Measurements from ENCODE around the gene TMEM178A.

TMEM178A gene

DNA sequence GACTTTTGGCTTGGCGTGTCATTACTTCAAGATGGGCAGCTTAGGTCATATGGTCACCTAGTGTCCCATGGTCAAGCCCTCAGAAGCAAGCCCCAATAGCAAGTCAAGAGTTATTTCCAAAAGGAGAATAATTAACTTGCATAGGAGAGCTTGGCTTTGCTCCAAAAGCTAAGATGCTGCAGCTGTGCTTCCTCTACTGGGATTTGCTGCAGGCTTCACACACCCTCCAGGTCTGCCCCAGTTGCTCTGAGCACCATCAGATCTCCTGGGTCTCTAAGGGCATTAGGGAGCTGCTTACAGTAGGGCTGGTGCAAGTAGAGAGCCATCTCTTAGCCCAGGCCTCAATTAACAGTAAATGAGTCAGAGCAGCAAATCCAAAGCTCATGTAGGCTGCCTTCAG lies 66.8 kb downstream of the TMEM178A start:
- Histone ChIP-seq H3K4me3 (ENCODE audit: low read depth, low read length) (no peak overlapping the region), H3K4me2 (ENCODE audit: low read length) (no peak overlapping the region), H3K27ac (ENCODE audit: low read depth, low read length) (no peak overlapping the region), H3K4ac (ENCODE audit: low read depth, low read length) (no peak overlapping the region), H2AFZ (ENCODE audit: insufficient read depth, low read length, poor library complexity) (no peak overlapping the region), H3K23ac (ENCODE audit: low read length) (no peak overlapping the region), H2BK12ac (ENCODE audit: low read length) (no peak overlapping the region), H2BK5ac (ENCODE audit: low read depth, low read length, poor library complexity) (no peak overlapping the region), H2AK5ac (ENCODE audit: low read length) (no peak overlapping the region), H4K8ac (ENCODE audit: low read depth, low read length) (no peak overlapping the region), H3K79me2 (ENCODE audit: control insufficient read depth, insufficient read depth, low read length, poor library complexity) (no peaks in the 10 kb centered on the region), H3K27me3 (ENCODE audit: insufficient read depth, low read length) (no peaks in the 10 kb centered on the region), H3K14ac (ENCODE audit: low read length) (no peak overlapping the region), H3K4me1 (ENCODE audit: control insufficient read depth in 1 of 2, insufficient read depth in 2 of 2, low read length in 2 of 2) (peaks cover 4 to 5% of the 10 kb centered on the region in 2 experiments), H3K79me1 (ENCODE audit: low read length) (peaks cover 6% of the 10 kb centered on the region), H2BK120ac (ENCODE audit: insufficient read depth, low read length, poor library complexity) (no peak overlapping the region), H3K9ac (ENCODE audit: low read length) (no peak overlapping the region), H3K36me3 (ENCODE audit: control insufficient read depth in 1 of 2, insufficient read depth in 2 of 2, low read length in 2 of 2) (peaks cover 0 to 13% of the 10 kb centered on the region in 2 experiments), H4K91ac (ENCODE audit: low read depth, low read length) (no peak overlapping the region), H3K18ac (ENCODE audit: low read length) (no peak overlapping the region), H4K12ac (ENCODE audit: low read depth, low read length) (no peak overlapping the region), H3K9me3 (ENCODE audit: insufficient read depth, low read depth, low read length) (peaks cover 3% of the 10 kb centered on the region)
- no CpG with 5 or more reads among the region's 1 CpG for WGBS (ENCODE audit: extremely low coverage, insufficient coverage, insufficient read length)
- DNase-seq, result no peak

DNA sequence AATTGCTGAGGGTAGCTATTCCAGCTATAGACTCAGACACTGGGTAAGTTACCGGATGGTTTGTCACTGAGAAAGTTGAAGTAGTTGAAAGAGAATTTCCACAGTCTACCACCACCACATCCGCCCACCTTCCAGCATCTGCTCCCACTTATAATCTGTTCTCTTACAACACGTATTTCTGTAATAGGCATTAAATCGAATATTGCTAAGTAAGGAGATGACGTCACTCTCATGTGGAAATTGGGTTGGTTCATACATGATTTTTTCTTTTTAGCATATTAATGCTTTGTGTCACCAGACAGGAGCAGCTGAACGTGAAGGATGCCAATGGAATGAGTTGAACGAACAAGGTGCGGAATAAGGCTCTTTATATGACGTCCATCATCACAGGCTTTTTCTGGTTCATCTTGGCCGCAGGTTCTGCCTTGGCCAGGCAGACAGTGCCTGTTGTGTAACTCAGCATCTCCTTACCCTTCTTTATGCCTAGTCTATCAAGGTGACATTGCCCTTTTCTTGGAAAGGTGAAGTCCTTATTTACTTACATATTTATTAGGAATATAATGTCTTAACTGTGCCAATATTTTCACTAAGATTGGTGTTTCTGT lies 67.5 kb downstream of the TMEM178A start:
- Histone ChIP-seq H3K14ac (ENCODE audit: low read length) (no peak overlapping the region), H2BK120ac (ENCODE audit: insufficient read depth, low read length, poor library complexity) (no peak overlapping the region), H3K9me3 (ENCODE audit: insufficient read depth, low read depth, low read length) (peaks cover 3% of the 10 kb centered on the region), H3K23ac (ENCODE audit: low read length) (no peak overlapping the region), H4K8ac (ENCODE audit: low read depth, low read length) (no peak overlapping the region), H2BK5ac (ENCODE audit: low read depth, low read length, poor library complexity) (no peak overlapping the region), H3K4me1 (ENCODE audit: control insufficient read depth in 1 of 2, insufficient read depth in 2 of 2, low read length in 2 of 2) (peaks cover 6 to 8% of the 10 kb centered on the region in 2 experiments), H2BK12ac (ENCODE audit: low read length) (no peak overlapping the region), H2AFZ (ENCODE audit: insufficient read depth, low read length, poor library complexity) (no peak overlapping the region), H3K9ac (ENCODE audit: low read length) (no peak overlapping the region), H3K36me3 (ENCODE audit: control insufficient read depth in 1 of 2, insufficient read depth in 2 of 2, low read length in 2 of 2) (peaks cover 0 to 13% of the 10 kb centered on the region in 2 experiments), H4K12ac (ENCODE audit: low read depth, low read length) (no peak overlapping the region), H3K4me3 (ENCODE audit: low read depth, low read length) (no peak overlapping the region), H3K27me3 (ENCODE audit: insufficient read depth, low read length) (no peaks in the 10 kb centered on the region), H3K27ac (ENCODE audit: low read depth, low read length) (no peak overlapping the region), H3K79me1 (ENCODE audit: low read length) (peaks cover 6% of the 10 kb centered on the region), H3K4ac (ENCODE audit: low read depth, low read length) (no peak overlapping the region), H3K79me2 (ENCODE audit: control insufficient read depth, insufficient read depth, low read length, poor library complexity) (no peaks in the 10 kb centered on the region), H4K91ac (ENCODE audit: low read depth, low read length) (no peak overlapping the region), H3K18ac (ENCODE audit: low read length) (no peak overlapping the region), H2AK5ac (ENCODE audit: low read length) (no peak overlapping the region), H3K4me2 (ENCODE audit: low read length) (no peak overlapping the region)
- WGBS (ENCODE audit: extremely low coverage, insufficient coverage, insufficient read length), result no CpG with 5 or more reads among the region's 10 CpGs
- DNase-seq, result peak in 1 of 2 donors; percentile 37

DNA sequence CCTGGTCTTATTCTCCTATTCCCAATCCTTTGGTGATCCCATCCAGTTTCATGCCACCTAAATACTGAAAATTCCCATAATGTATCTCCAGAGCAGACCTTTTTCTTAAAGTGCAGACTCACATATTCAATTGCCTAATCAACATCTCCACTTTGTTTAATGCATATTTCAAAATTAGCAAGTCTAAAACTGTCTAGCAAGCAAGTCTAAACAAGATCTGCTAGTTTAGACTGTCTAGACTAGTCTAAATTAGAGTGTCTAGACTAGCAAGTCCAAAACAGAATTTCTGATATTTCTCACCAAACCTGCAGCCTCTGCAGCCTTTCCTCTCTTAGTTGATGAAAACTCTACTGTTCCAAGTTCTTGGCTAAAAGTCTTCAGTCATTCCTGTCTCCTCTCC lies 68.7 kb downstream of the TMEM178A start:
- no peak overlapping the region for H3K4me2 ChIP-seq (ENCODE audit: low read length)
- peaks cover 10 to 13% of the 10 kb centered on the region in 2 experiments for H3K4me1 ChIP-seq (ENCODE audit: control insufficient read depth in 1 of 2, insufficient read depth in 2 of 2, low read length in 2 of 2)
- no peak overlapping the region for H4K8ac ChIP-seq (ENCODE audit: low read depth, low read length)
- peaks cover 2% of the 10 kb centered on the region for H3K79me1 ChIP-seq (ENCODE audit: low read length)
- H3K23ac ChIP-seq (ENCODE audit: low read length), result no peak overlapping the region
- H2AFZ ChIP-seq (ENCODE audit: insufficient read depth, low read length, poor library complexity), result no peak overlapping the region
- H3K79me2 ChIP-seq (ENCODE audit: control insufficient read depth, insufficient read depth, low read length, poor library complexity), result no peaks in the 10 kb centered on the region
- no peak overlapping the region for H3K18ac ChIP-seq (ENCODE audit: low read length)
- no peak overlapping the region for H2BK5ac ChIP-seq (ENCODE audit: low read depth, low read length, poor library complexity)
- no peak overlapping the region for H2BK12ac ChIP-seq (ENCODE audit: low read length)
- no peak overlapping the region for H3K4me3 ChIP-seq (ENCODE audit: low read depth, low read length)
- peaks cover 3% of the 10 kb centered on the region for H3K9me3 ChIP-seq (ENCODE audit: insufficient read depth, low read depth, low read length)
- no peaks in the 10 kb centered on the region for H3K27me3 ChIP-seq (ENCODE audit: insufficient read depth, low read length)
- no peak overlapping the region for H3K14ac ChIP-seq (ENCODE audit: low read length)
- H4K12ac ChIP-seq (ENCODE audit: low read depth, low read length), result no peak overlapping the region
- no peak overlapping the region for H3K27ac ChIP-seq (ENCODE audit: low read depth, low read length)
- peaks cover 0 to 13% of the 10 kb centered on the region in 2 experiments for H3K36me3 ChIP-seq (ENCODE audit: control insufficient read depth in 1 of 2, insufficient read depth in 2 of 2, low read length in 2 of 2)
- no peak overlapping the region for H3K9ac ChIP-seq (ENCODE audit: low read length)
- no peak overlapping the region for H2BK120ac ChIP-seq (ENCODE audit: insufficient read depth, low read length, poor library complexity)
- H3K4ac ChIP-seq (ENCODE audit: low read depth, low read length), result no peak overlapping the region
- peak in 1 of 2 donors; percentile 39 for DNase-seq
- H4K91ac ChIP-seq (ENCODE audit: low read depth, low read length), result no peak overlapping the region
- no peak overlapping the region for H2AK5ac ChIP-seq (ENCODE audit: low read length)

DNA sequence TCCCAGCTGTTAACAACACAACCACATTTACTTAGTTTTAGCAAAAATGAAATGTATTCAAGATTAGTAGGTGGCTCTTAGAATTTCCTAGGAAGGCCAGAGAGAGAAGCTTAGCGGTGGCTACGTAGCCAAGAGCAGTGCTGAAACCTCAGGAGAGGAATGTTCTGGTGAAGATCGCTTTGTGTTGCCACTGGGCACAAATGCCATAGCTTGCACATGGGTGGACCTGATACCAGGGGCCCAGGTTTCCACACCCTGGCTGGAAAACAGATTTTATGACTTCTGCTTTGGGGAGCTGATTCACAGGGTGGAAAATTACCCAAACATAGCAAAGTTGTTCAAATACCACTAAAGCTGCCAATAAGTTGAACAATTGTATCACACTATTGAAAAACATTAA lies 69.9 kb downstream of the TMEM178A start:
- no peak overlapping the region for H3K23ac ChIP-seq (ENCODE audit: low read length)
- H3K79me2 ChIP-seq (ENCODE audit: control insufficient read depth, insufficient read depth, low read length, poor library complexity), result no peaks in the 10 kb centered on the region
- no peak overlapping the region for H3K4ac ChIP-seq (ENCODE audit: low read depth, low read length)
- H2BK120ac ChIP-seq (ENCODE audit: insufficient read depth, low read length, poor library complexity), result no peak overlapping the region
- no peak overlapping the region for H4K12ac ChIP-seq (ENCODE audit: low read depth, low read length)
- no peaks in the 10 kb centered on the region for H3K79me1 ChIP-seq (ENCODE audit: low read length)
- no peak overlapping the region for H3K4me2 ChIP-seq (ENCODE audit: low read length)
- H3K18ac ChIP-seq (ENCODE audit: low read length), result no peak overlapping the region
- H3K4me3 ChIP-seq (ENCODE audit: low read depth, low read length), result no peak overlapping the region
- no peak overlapping the region for H2AFZ ChIP-seq (ENCODE audit: insufficient read depth, low read length, poor library complexity)
- no CpG with 5 or more reads among the region's 3 CpGs for WGBS (ENCODE audit: extremely low coverage, insufficient coverage, insufficient read length)
- no peak overlapping the region for H4K8ac ChIP-seq (ENCODE audit: low read depth, low read length)
- H3K27ac ChIP-seq (ENCODE audit: low read depth, low read length), result no peak overlapping the region
- peaks cover 0 to 13% of the 10 kb centered on the region in 2 experiments for H3K36me3 ChIP-seq (ENCODE audit: control insufficient read depth in 1 of 2, insufficient read depth in 2 of 2, low read length in 2 of 2)
- H3K9me3 ChIP-seq (ENCODE audit: insufficient read depth, low read depth, low read length), result peaks cover 3% of the 10 kb centered on the region
- no peak overlapping the region for H2BK12ac ChIP-seq (ENCODE audit: low read length)
- no peak for DNase-seq
- no peak overlapping the region for H4K91ac ChIP-seq (ENCODE audit: low read depth, low read length)
- H3K27me3 ChIP-seq (ENCODE audit: insufficient read depth, low read length), result no peaks in the 10 kb centered on the region
- H2BK5ac ChIP-seq (ENCODE audit: low read depth, low read length, poor library complexity), result no peak overlapping the region
- no peak overlapping the region for H3K9ac ChIP-seq (ENCODE audit: low read length)
- no peak overlapping the region for H3K14ac ChIP-seq (ENCODE audit: low read length)
- H3K4me1 ChIP-seq (ENCODE audit: control insufficient read depth in 1 of 2, insufficient read depth in 2 of 2, low read length in 2 of 2), result peaks cover 12 to 15% of the 10 kb centered on the region in 2 experiments
- no peak overlapping the region for H2AK5ac ChIP-seq (ENCODE audit: low read length)
